ENCODE data around the gene CTTN.
"Not testable (repeated sequence)": the region's sequence is repeated elsewhere in the genome, so short reads cannot be mapped to it uniquely, and the experiment has no call there.

CTTN gene

GRCh38 chr11:70378506-70379134, 19.7 kb upstream of the CTTN start:
- DNase-seq = no peak

GRCh38 chr11:70381350-70381749, 17.0 kb upstream of the CTTN start:
- no peak for DNase-seq

GRCh38 chr11:70381872-70382861, 16.2 kb upstream of the CTTN start:
- no peak for DNase-seq

GRCh38 chr11:70383664-70384565, 14.4 kb upstream of the CTTN start:
- DNase-seq = no peak

- DNase-seq = no peak
Observed at GRCh38 chr11:70384566-70385152, 13.7 kb upstream of the CTTN start.

- DNase-seq = no peak
Observed at GRCh38 chr11:70387564-70387963, 10.8 kb upstream of the CTTN start.

- DNase-seq = no peak
Observed at GRCh38 chr11:70389201-70389600, 9.1 kb upstream of the CTTN start.

GRCh38 chr11:70390882-70391281, 7.4 kb upstream of the CTTN start:
- not testable (repeated sequence) for DNase-seq

- no peak for DNase-seq
Observed at GRCh38 chr11:70394211-70394950, 3.9 kb upstream of the CTTN start.

GRCh38 chr11:70397336-70397982, 870 bp upstream of the CTTN start:
- no peak for DNase-seq

- DNase-seq = no peak
Observed at GRCh38 chr11:70398834-70399680, 728 bp downstream of the CTTN start.

GRCh38 chr11:70399681-70400112, 1.4 kb downstream of the CTTN start:
- peak; percentile 31 for DNase-seq

- no peak for DNase-seq
Observed at GRCh38 chr11:70400643-70401042, 2.3 kb downstream of the CTTN start.

- DNase-seq = no peak
Observed at GRCh38 chr11:70402016-70402415, 3.7 kb downstream of the CTTN start.

GRCh38 chr11:70402685-70403084, 4.4 kb downstream of the CTTN start:
- no peak for DNase-seq

- DNase-seq = no peak
Observed at GRCh38 chr11:70404244-70404643, 5.9 kb downstream of the CTTN start.

GRCh38 chr11:70405679-70406395, 7.5 kb downstream of the CTTN start:
- no peak for DNase-seq

- no peak for DNase-seq
Observed at GRCh38 chr11:70407121-70407520, 8.8 kb downstream of the CTTN start.

- DNase-seq = no peak
Observed at GRCh38 chr11:70407814-70408213, 9.5 kb downstream of the CTTN start.

Data from right kidney (tissue), 1 donor.